BJ (cell line): ENCODE results near the gene LRRC59. TPM values are rescaled to one million over a fixed set of nuclear protein-coding genes. Genes with fewer than 3 reads are reported as not detected.

Source experiments
- CTCF ChIA-PET: fragments of 350-600 bp; formaldehyde crosslinking; extraction: SDS; loops from one replicate; lab custom pipeline; 2021; ENCODE audit warnings: antibody characterized with exemption, inconsistent platforms; lab: Yijun Ruan, JAX
- POLR2A ChIA-PET: fragments of 300-600 bp; sonication (Branson Sonifier 250); formaldehyde crosslinking; extraction: SDS; loops from one replicate; lab custom pipeline; 2021; ENCODE audit warnings: antibody characterized with exemption; lab: Charles Lee
- DNase-seq: peaks from one replicate; pipeline ENCODE4 v3.0.0-alpha.2; 2011; ENCODE audit warnings: low read depth
- H3K27me3 ChIP-seq: 2 replicates; pipeline ENCODE4 v1.6.0; 2011; ENCODE audit warnings: low read length; ENCODE audit not compliant: control insufficient read depth, insufficient read depth
- H3K36me3 ChIP-seq: 2 replicates; pipeline ENCODE4 v1.5.1; 2011; ENCODE audit warnings: low read length; ENCODE audit not compliant: control insufficient read depth, insufficient read depth
- H3K4me3 ChIP-seq: 2 replicates; pipeline ENCODE4 v1.5.1; 2011; ENCODE audit warnings: low read depth, mild to moderate bottlenecking, control low read depth, low read length
- CTCF ChIP-seq: IDR thresholded peaks from 2 replicates; pipeline ENCODE4 v1.5.1; 2011; ENCODE audit warnings: low read depth, mild to moderate bottlenecking, control low read depth, inconsistent platforms, low read length, moderate library complexity; ENCODE audit not compliant: insufficient read depth
- polyA plus RNA-seq: library from polyadenylated mRNA; depleted of rRNA; stranded (reverse); fragments of >200 nt; gene quantifications from 2 replicates; pipeline ENCODE4 v1.2.3, GENCODE V29; 2011

Gene LRRC59
- polyA plus RNA-seq, 1 experiment, result 110 TPM

- POLR2A ChIA-PET, result no interaction called here
- CTCF ChIA-PET, result interaction anchor here (0.7 to 1.0 kb wide), 3 partner anchors 23 to 66 kb away, joined by 3 to 4 read pairs (median 3); partner anchors contain the start of gene LRRC59
Observed at GRCh38 chr17:50440838-50441829, 43.8 kb upstream of the LRRC59 start.

GRCh38 chr17:50440172-50440837 lies 43.0 kb upstream of the LRRC59 start:
- CTCF ChIA-PET, result interaction anchor here (0.7 kb wide), 1 partner anchor 43 kb away, joined by 3 read pairs; the partner anchor contains the start of gene LRRC59
- Histone ChIP-seq H3K4me3 (no peak overlapping the region), H3K27me3 (no peaks in the 10 kb centered on the region), H3K36me3 (no peaks in the 10 kb centered on the region)
- POLR2A ChIA-PET, result no interaction called here
- TF ChIP-seq CTCF, result no peak
- no peak for DNase-seq

More at GRCh38 chr17:50440838-50441829, 43.8 kb upstream of the LRRC59 start:
- DNase-seq, result no peak
- no peaks in the 10 kb centered on the region for H3K36me3 ChIP-seq
- no peak overlapping the region for H3K4me3 ChIP-seq
- H3K27me3 ChIP-seq, result no peaks in the 10 kb centered on the region
- no peak for TF ChIP-seq CTCF

- CTCF ChIA-PET, result interaction anchor here (1.3 kb wide), 1 partner anchor 40 kb away, joined by 5 read pairs; the partner anchor contains the start of gene RSAD1
- DNase-seq, result no peak
Observed at GRCh38 chr17:50439008-50439407, 41.7 kb upstream of the LRRC59 start.

GRCh38 chr17:50437409-50437808 lies 40.1 kb upstream of the LRRC59 start:
- Histone ChIP-seq H3K36me3 (no peaks in the 10 kb centered on the region), H3K27me3 (no peaks in the 10 kb centered on the region), H3K4me3 (no peak overlapping the region)
- TF ChIP-seq CTCF, result no peak
- DNase-seq, result no peak
- ChIA-PET CTCF (interaction anchor here (2.0 kb wide), 1 partner anchor 11 kb away, joined by 5 read pairs; the partner anchor contains the start of gene ACSF2), POLR2A (no interaction called here)

More at GRCh38 chr17:50439008-50439407, 41.7 kb upstream of the LRRC59 start:
- TF ChIP-seq CTCF, result no peak
- Histone ChIP-seq H3K36me3 (no peaks in the 10 kb centered on the region), H3K27me3 (no peaks in the 10 kb centered on the region), H3K4me3 (no peak overlapping the region)
- POLR2A ChIA-PET, result no interaction called here
